SK-N-SH treated with all-trans-retinoic acid at 6 μM for 48 hours (cell line): ENCODE data around the gene HEPACAM2.

Experiments used
- ATAC-seq: fragments of 200-7000 bp; cut with Tn5 transposase; 3 replicates; pipeline ENCODE4 v1.9.1; 2020; ENCODE audit warnings: mild to moderate bottlenecking, moderate library complexity
- ARNTL ChIP-seq: fragments of 450-650 bp; formaldehyde crosslinking; IDR thresholded peaks from 2 replicates; pipeline ENCODE4 v1.5.0; 2020; ENCODE audit warnings: low read depth, mild to moderate bottlenecking, moderate library complexity, borderline replicate concordance
- BACH2 ChIP-seq: fragments of 250-450 bp; sonication (Bioruptor Pico); IDR thresholded peaks from 2 replicates; pipeline ENCODE4 v1.9.0; 2021; ENCODE audit warnings: mild to moderate bottlenecking, borderline replicate concordance
- ESRRG ChIP-seq: fragments of 250-450 bp; sonication (Bioruptor Pico); IDR thresholded peaks from 2 replicates; pipeline ENCODE4 v1.6.1; 2021; ENCODE audit warnings: mild to moderate bottlenecking
- GLIS3 ChIP-seq: fragments of 250-450 bp; sonication (Bioruptor Pico); IDR thresholded peaks from 2 replicates; pipeline ENCODE4 v1.5.0; 2020; ENCODE audit warnings: mild to moderate bottlenecking, moderate library complexity
- ISL1 ChIP-seq: fragments of 250-450 bp; sonication (Bioruptor Pico); IDR thresholded peaks from 2 replicates; pipeline ENCODE4 v2.1.2; 2022; ENCODE audit warnings: mild to moderate bottlenecking, moderate library complexity
- OSR1 ChIP-seq: fragments of 250-450 bp; sonication (Bioruptor Pico); IDR thresholded peaks from 2 replicates; pipeline ENCODE4 v1.8.0; 2022; ENCODE audit warnings: moderate library complexity, mild to moderate bottlenecking, inconsistent platforms
- PPARA ChIP-seq: fragments of 250-450 bp; sonication (Bioruptor Pico); IDR thresholded peaks from 2 replicates; pipeline ENCODE4 v1.5.0; 2020; ENCODE audit warnings: mild to moderate bottlenecking, borderline replicate concordance
- RARB ChIP-seq: fragments of 250-450 bp; sonication (Bioruptor Pico); IDR thresholded peaks from 2 replicates; pipeline ENCODE4 v1.8.0; 2021; ENCODE audit warnings: mild to moderate bottlenecking, moderate library complexity
- SNAI2 ChIP-seq: fragments of 250-450 bp; sonication (Bioruptor Pico); IDR thresholded peaks from 2 replicates; pipeline ENCODE4 v1.5.0; 2020; ENCODE audit warnings: mild to moderate bottlenecking, moderate library complexity
- TCF4 ChIP-seq: fragments of 250-450 bp; sonication (Bioruptor Pico); IDR thresholded peaks from 2 replicates; pipeline ENCODE4 v1.8.0; 2021; ENCODE audit warnings: mild to moderate bottlenecking, moderate library complexity, borderline replicate concordance
- TOX ChIP-seq: fragments of 250-450 bp; sonication (Bioruptor Pico); IDR thresholded peaks from 2 replicates; pipeline ENCODE4 v1.8.0; 2021; ENCODE audit warnings: mild to moderate bottlenecking, moderate library complexity, borderline replicate concordance
- ZC3H10 ChIP-seq: fragments of 250-450 bp; sonication (Bioruptor Pico); IDR thresholded peaks from 2 replicates; pipeline ENCODE4 v1.5.1; 2021; ENCODE audit warnings: mild to moderate bottlenecking, moderate library complexity
- ZFP3 ChIP-seq: fragments of 250-450 bp; sonication (Bioruptor Pico); IDR thresholded peaks from 2 replicates; pipeline ENCODE4 v1.5.0; 2020; ENCODE audit warnings: mild to moderate bottlenecking, moderate library complexity
- ZFP30 ChIP-seq: fragments of 450-650 bp; formaldehyde crosslinking; IDR thresholded peaks from 2 replicates; pipeline ENCODE4 v1.5.0; 2022; ENCODE audit warnings: mild to moderate bottlenecking, moderate library complexity
- ZNF565 ChIP-seq: fragments of 450-650 bp; formaldehyde crosslinking; conservative IDR thresholded peaks from 2 replicates; pipeline ENCODE4 v1.5.0; 2020; ENCODE audit warnings: low read depth, mild to moderate bottlenecking, moderate library complexity
- ZNF70 ChIP-seq: fragments of 450-650 bp; formaldehyde crosslinking; IDR thresholded peaks from 2 replicates; pipeline ENCODE4 v1.5.0; 2020; ENCODE audit warnings: mild to moderate bottlenecking, moderate library complexity
- ZNF8 ChIP-seq: fragments of 450-650 bp; formaldehyde crosslinking; IDR thresholded peaks from 2 replicates; pipeline ENCODE4 v1.5.0; 2020; ENCODE audit warnings: mild to moderate bottlenecking, moderate library complexity
- TF ChIP-seq, protein P1 (sequence below): fragments of 250-450 bp; sonication (Bioruptor Pico); IDR thresholded peaks from 2 replicates; pipeline ENCODE4 v1.5.1; 2021; ENCODE audit warnings: mild to moderate bottlenecking, moderate library complexity
- TF ChIP-seq, protein P2 (sequence below): fragments of 250-450 bp; sonication (Bioruptor Pico); IDR thresholded peaks from 2 replicates; pipeline ENCODE4 v1.8.0; 2020; ENCODE audit warnings: mild to moderate bottlenecking, moderate library complexity, borderline replicate concordance
- TF ChIP-seq, protein P3 (sequence below): fragments of 250-450 bp; sonication (Bioruptor Pico); IDR thresholded peaks from 2 replicates; pipeline ENCODE4 v1.5.1; 2020; ENCODE audit warnings: low read depth, mild to moderate bottlenecking, moderate library complexity
- TF ChIP-seq, protein P4 (sequence below): fragments of 250-450 bp; sonication (Bioruptor Pico); IDR thresholded peaks from 2 replicates; pipeline ENCODE4 v1.5.0; 2020; ENCODE audit warnings: mild to moderate bottlenecking, moderate library complexity

HEPACAM2 gene

DNA sequence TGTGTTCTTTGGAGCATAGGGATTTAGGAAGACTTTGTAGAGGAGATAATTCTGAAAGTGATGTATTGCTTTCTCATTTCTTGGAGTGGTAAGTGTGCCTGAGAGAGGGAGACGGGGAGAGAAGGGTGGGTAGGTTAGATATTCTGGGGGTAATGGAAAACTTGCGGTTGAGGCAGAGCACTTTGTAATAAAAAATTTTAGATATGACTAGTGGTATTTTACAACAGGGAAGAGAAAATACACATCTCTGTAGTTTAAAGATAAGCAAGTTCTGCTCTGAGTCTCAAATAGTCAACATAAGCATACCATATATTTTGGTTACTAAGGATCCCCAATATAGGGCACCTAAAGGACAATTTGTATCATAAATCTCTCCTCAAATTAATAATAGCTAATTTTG, 12.5 kb upstream of the HEPACAM2 start (continued):
- TF ChIP-seq, protein P1, sequence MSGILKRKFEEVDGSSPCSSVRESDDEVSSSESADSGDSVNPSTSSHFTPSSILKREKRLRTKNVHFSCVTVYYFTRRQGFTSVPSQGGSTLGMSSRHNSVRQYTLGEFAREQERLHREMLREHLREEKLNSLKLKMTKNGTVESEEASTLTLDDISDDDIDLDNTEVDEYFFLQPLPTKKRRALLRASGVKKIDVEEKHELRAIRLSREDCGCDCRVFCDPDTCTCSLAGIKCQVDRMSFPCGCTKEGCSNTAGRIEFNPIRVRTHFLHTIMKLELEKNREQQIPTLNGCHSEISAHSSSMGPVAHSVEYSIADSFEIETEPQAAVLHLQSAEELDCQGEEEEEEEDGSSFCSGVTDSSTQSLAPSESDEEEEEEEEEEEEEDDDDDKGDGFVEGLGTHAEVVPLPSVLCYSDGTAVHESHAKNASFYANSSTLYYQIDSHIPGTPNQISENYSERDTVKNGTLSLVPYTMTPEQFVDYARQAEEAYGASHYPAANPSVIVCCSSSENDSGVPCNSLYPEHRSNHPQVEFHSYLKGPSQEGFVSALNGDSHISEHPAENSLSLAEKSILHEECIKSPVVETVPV (CRISPR knock-in tag) = no peak

DNA sequence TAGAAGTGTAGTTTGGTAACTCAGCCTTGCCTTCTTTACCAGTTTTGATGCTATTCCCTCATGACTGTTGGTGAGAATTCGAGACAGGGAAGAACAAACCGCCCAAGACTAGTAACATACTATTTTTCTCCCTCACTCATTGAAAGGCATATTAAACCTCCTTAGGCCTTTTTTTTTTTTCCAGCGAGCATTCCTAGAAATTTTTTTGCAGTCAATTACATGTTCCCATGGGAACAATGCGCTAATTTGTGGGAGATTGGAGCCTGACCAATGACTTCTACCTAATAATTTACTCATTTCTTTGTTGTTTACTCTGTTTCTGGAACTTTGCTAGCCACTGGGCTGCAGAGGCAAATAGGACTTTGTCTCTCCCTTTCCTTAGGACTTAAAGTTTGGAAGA, 11.9 kb upstream of the HEPACAM2 start:
- no peak for ATAC-seq
- no peak for TF ChIP-seq ZNF565 (CRISPR knock-in tag)
- TF ChIP-seq, protein P2, sequence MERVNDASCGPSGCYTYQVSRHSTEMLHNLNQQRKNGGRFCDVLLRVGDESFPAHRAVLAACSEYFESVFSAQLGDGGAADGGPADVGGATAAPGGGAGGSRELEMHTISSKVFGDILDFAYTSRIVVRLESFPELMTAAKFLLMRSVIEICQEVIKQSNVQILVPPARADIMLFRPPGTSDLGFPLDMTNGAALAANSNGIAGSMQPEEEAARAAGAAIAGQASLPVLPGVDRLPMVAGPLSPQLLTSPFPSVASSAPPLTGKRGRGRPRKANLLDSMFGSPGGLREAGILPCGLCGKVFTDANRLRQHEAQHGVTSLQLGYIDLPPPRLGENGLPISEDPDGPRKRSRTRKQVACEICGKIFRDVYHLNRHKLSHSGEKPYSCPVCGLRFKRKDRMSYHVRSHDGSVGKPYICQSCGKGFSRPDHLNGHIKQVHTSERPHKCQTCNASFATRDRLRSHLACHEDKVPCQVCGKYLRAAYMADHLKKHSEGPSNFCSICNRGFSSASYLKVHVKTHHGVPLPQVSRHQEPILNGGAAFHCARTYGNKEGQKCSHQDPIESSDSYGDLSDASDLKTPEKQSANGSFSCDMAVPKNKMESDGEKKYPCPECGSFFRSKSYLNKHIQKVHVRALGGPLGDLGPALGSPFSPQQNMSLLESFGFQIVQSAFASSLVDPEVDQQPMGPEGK = no peak
- TF ChIP-seq BACH2 (CRISPR knock-in tag) = no peak
- no peak for TF ChIP-seq ZNF8 (CRISPR knock-in tag)
- TF ChIP-seq RARB (CRISPR knock-in tag) = no peak
- TF ChIP-seq ARNTL = no peak
- TF ChIP-seq GLIS3 (CRISPR knock-in tag) = no peak
- TF ChIP-seq ZNF70 = no peak
- TF ChIP-seq ZFP3 (CRISPR knock-in tag) = no peak
- TF ChIP-seq OSR1 (CRISPR knock-in tag) = no peak
- TF ChIP-seq PPARA (CRISPR knock-in tag) = no peak
- TF ChIP-seq ISL1 (CRISPR knock-in tag) = no peak
- no peak for TF ChIP-seq TOX
- TF ChIP-seq, protein P3, sequence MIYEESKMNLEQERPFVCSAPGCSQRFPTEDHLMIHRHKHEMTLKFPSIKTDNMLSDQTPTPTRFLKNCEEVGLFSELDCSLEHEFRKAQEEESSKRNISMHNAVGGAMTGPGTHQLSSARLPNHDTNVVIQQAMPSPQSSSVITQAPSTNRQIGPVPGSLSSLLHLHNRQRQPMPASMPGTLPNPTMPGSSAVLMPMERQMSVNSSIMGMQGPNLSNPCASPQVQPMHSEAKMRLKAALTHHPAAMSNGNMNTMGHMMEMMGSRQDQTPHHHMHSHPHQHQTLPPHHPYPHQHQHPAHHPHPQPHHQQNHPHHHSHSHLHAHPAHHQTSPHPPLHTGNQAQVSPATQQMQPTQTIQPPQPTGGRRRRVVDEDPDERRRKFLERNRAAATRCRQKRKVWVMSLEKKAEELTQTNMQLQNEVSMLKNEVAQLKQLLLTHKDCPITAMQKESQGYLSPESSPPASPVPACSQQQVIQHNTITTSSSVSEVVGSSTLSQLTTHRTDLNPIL (CRISPR knock-in tag) = no peak

DNA sequence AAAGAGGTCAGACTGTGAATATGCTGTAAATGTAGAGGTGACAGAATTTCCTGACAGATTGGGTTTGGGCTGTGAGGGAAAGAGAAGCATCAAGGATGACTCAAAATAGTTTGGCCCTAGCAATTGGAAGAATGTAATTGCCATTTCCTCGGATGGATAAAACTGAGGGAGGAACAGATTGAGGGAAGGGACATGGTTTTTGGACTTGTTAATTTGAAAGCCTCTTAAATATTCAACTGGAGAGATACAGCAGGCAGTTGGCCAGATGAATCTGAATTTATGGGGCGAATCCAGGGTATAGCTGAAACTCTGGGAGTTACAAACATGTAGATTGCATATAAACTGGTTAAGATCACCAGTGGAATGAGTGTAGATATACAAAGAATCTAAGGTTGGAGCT, 9.3 kb upstream of the HEPACAM2 start:
- ATAC-seq = no peak
- TF ChIP-seq ISL1 (CRISPR knock-in tag) = no peak
- no peak for TF ChIP-seq ZNF70
- TF ChIP-seq BACH2 (CRISPR knock-in tag) = no peak
- TF ChIP-seq ESRRG = no peak
- TF ChIP-seq ZNF565 (CRISPR knock-in tag) = no peak

DNA sequence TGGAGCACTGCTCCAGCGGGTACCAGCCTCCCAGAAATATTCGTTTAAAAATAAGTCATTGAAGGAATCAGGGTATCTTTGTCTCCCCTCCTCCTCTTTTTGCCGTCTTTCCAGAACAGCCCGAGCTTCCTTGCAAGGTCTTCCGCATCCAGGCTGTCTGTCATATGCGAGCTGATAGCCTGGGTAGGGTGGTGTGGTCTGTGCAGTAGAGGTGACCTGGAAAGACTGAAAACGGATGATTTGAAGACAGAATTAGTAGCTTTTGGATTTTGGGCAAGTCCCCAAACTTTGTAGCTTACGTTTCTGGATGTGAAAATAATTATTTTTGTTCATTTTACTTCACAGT, 6.4 kb upstream of the HEPACAM2 start:
- peak; percentile 24 for ATAC-seq

DNA sequence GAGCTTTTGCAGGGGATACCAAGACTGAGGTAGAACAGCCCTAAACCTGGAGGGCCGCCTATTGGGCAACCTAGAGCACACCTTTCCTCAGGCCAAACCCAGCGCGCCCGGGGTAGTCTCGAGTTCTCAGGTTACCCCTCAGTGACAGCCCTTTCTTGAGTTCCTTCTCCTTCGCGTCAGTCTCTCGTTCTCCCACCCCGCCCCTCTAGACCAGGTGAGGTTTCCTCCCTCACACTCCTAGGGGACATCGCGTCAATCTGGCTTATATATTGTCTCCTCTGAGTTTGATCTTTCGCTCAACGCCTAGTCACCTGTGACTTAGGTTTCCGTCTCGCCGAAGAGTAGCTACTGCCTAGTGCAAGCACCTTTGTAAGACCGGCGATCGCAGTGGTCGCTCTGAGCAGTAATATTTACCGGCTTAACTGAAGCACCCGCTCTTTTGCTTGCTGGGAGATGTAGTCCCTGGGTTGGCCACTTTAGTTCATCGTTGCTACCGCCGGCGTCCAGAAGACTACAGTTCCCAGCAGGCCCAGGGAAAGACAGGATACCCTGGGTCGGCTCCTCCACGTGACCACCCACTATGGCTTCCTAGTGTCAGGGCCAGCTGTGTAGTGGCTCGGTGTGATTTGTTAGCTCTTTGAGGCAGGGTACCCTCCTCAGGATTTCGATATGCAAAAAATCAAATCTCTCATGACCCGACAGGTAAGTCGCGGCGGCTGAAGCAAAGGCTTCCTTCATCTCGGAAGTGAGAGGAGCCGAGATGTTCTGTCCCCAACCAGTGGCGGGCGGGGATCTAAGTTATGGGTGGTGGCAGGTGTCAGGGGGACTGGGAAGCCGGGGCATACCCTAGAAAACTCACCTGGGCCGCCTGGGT, 5.8 kb upstream of the HEPACAM2 start, which contains the start of gene VPS50:
Gene VPS50, plus strand, starts transcription at position 568 of the 874 bp plus-strand sequence. Its CDS starts 102 bp downstream, at position 670.
- 0 out of 2 replicates have a peak, but pooled peaks have one; percentile 60 for TF ChIP-seq ZFP3 (CRISPR knock-in tag)
- TF ChIP-seq TOX = no peak
- TF ChIP-seq SNAI2 (CRISPR knock-in tag) = 0 out of 2 replicates have a peak, but pooled peaks have one; percentile 52
- TF ChIP-seq ZNF565 (CRISPR knock-in tag) = no peak
- TF ChIP-seq, protein P4, sequence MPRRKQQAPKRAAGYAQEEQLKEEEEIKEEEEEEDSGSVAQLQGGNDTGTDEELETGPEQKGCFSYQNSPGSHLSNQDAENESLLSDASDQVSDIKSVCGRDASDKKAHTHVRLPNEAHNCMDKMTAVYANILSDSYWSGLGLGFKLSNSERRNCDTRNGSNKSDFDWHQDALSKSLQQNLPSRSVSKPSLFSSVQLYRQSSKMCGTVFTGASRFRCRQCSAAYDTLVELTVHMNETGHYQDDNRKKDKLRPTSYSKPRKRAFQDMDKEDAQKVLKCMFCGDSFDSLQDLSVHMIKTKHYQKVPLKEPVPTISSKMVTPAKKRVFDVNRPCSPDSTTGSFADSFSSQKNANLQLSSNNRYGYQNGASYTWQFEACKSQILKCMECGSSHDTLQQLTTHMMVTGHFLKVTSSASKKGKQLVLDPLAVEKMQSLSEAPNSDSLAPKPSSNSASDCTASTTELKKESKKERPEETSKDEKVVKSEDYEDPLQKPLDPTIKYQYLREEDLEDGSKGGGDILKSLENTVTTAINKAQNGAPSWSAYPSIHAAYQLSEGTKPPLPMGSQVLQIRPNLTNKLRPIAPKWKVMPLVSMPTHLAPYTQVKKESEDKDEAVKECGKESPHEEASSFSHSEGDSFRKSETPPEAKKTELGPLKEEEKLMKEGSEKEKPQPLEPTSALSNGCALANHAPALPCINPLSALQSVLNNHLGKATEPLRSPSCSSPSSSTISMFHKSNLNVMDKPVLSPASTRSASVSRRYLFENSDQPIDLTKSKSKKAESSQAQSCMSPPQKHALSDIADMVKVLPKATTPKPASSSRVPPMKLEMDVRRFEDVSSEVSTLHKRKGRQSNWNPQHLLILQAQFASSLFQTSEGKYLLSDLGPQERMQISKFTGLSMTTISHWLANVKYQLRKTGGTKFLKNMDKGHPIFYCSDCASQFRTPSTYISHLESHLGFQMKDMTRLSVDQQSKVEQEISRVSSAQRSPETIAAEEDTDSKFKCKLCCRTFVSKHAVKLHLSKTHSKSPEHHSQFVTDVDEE (CRISPR knock-in tag) = peak; percentile 87
- TF ChIP-seq RARB (CRISPR knock-in tag) = no peak
- ATAC-seq = peak; percentile 100

More for the DNA sequence above, 6.4 kb upstream of the HEPACAM2 start:
- TF ChIP-seq ZC3H10 (CRISPR knock-in tag) (no peak), TCF4 (CRISPR knock-in tag) (no peak), ZNF565 (CRISPR knock-in tag) (no peak), ZNF8 (CRISPR knock-in tag) (no peak), SNAI2 (CRISPR knock-in tag) (no peak), PPARA (CRISPR knock-in tag) (no peak), ZFP30 (CRISPR knock-in tag) (no peak)
- TF ChIP-seq, protein P3 (CRISPR knock-in tag) = no peak
